ENCODE data around the gene C19orf25.

DNA sequence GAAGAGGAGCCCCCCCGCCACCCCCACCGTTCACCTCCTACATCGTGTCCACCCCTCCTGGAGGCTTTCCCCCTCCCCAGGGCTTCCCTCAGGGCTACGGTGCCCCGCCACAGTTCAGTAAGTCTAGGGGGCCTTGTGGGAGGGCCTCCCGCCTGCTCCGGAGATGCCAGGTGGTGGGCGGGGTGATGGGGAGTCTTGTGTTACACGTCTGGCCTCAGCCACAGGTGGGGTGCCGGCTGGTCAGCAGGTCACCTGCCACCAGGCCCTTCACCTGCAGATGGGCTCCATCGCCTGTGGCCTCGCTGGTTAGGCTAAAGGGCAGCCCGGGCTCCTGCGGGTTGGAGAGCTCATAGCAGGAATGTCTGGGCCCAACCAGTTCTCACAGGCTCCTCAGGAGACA lies 48.8 kb downstream of the C19orf25 start:
- TF ChIP-seq, protein P1, sequence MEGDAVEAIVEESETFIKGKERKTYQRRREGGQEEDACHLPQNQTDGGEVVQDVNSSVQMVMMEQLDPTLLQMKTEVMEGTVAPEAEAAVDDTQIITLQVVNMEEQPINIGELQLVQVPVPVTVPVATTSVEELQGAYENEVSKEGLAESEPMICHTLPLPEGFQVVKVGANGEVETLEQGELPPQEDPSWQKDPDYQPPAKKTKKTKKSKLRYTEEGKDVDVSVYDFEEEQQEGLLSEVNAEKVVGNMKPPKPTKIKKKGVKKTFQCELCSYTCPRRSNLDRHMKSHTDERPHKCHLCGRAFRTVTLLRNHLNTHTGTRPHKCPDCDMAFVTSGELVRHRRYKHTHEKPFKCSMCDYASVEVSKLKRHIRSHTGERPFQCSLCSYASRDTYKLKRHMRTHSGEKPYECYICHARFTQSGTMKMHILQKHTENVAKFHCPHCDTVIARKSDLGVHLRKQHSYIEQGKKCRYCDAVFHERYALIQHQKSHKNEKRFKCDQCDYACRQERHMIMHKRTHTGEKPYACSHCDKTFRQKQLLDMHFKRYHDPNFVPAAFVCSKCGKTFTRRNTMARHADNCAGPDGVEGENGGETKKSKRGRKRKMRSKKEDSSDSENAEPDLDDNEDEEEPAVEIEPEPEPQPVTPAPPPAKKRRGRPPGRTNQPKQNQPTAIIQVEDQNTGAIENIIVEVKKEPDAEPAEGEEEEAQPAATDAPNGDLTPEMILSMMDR (conservative IDR thresholded peaks at IDR 0.05), result no peak
- TF ChIP-seq ZFX (IDR thresholded peaks at IDR 0.05), result no peak
